CD14-positive monocyte (primary cell): ENCODE data around the gene SAP30L. TPM values are rescaled to one million over a fixed set of nuclear protein-coding genes. Genes with fewer than 3 reads are reported as not detected.

ENCODE experiments used
- DNase-seq, 3 donors: peaks; one replicate each; pipeline ENCODE4 v3.0.0-alpha.2; 2011 to 2022
- H2AFZ ChIP-seq: 2 replicates; pipeline ENCODE4 v1.6.0; 2012; ENCODE audit warnings: mild to moderate bottlenecking, low read depth, low read length, inconsistent platforms; ENCODE audit not compliant: insufficient read depth, poor library complexity, severe bottlenecking
- H3K27ac ChIP-seq, 2 donors: 1 replicate in 1 of 2; 2 replicates in 1 of 2; pipeline ENCODE4 v1.5.1; 2012 to 2013; ENCODE audit warnings: low read length in 2 of 2, control low read depth in 1 of 2, inconsistent platforms in 1 of 2, low read depth in 1 of 2, mild to moderate bottlenecking in 1 of 2
- H3K27me3 ChIP-seq, 2 donors: one replicate each; pipeline versions ENCODE4 v1.6.0 to v1.6.1; 2011 to 2013; ENCODE audit warnings: low read length in 2 of 2; ENCODE audit not compliant: control insufficient read depth in 2 of 2, insufficient read depth in 2 of 2
- H3K36me3 ChIP-seq, 2 donors: replicated peaks in 1 of 2; 1 replicate in 1 of 2; 2 replicates in 1 of 2; pipeline versions ENCODE4 v1.5.1 to v1.6.1; 2012 to 2013; ENCODE audit warnings: low read length in 2 of 2, control low read depth in 1 of 2, inconsistent platforms in 1 of 2, mild to moderate bottlenecking in 1 of 2; ENCODE audit not compliant: insufficient read depth in 2 of 2, control insufficient read depth in 1 of 2
- H3K4me1 ChIP-seq, 2 donors: 1 replicate in 1 of 2; 2 replicates in 1 of 2; pipeline versions ENCODE4 v1.5.1 to v1.6.1; 2012 to 2013; ENCODE audit warnings: low read length in 2 of 2, control low read depth in 1 of 2, inconsistent platforms in 1 of 2, mild to moderate bottlenecking in 1 of 2, moderate library complexity in 1 of 2; ENCODE audit not compliant: insufficient read depth in 2 of 2, control insufficient read depth in 1 of 2
- H3K4me2 ChIP-seq: replicated peaks from 2 replicates; pipeline ENCODE3; 2012; ENCODE audit warnings: low read length, moderate library complexity, mild to moderate bottlenecking; ENCODE audit not compliant: poor library complexity, severe bottlenecking; ENCODE audit errors: extremely low read depth
- H3K4me3 ChIP-seq, 3 experiments: fragments of 200-600 bp in 1 of 3; sonication (generic) in 1 of 3; replicated peaks in 1 of 3; 1 replicate in 2 of 3; 2 replicates in 1 of 3; pipeline ENCODE4 v1.5.1; 2011 to 2013; ENCODE audit warnings: low read length in 3 of 3, mild to moderate bottlenecking in 3 of 3, control low read depth in 2 of 3, low read depth in 2 of 3, inconsistent platforms in 1 of 3, moderate library complexity in 1 of 3
- H3K79me2 ChIP-seq: 2 replicates; pipeline ENCODE4 v1.6.0; 2012; ENCODE audit warnings: mild to moderate bottlenecking, control low read depth, inconsistent platforms, low read length, moderate library complexity; ENCODE audit not compliant: insufficient read depth
- H3K9ac ChIP-seq: 2 replicates; pipeline ENCODE4 v1.6.0; 2017; ENCODE audit warnings: low read length, mild to moderate bottlenecking; ENCODE audit not compliant: insufficient read depth, poor library complexity, severe bottlenecking
- H3K9me3 ChIP-seq, 2 donors: replicated peaks in 1 of 2; 1 replicate in 1 of 2; 2 replicates in 1 of 2; pipeline versions ENCODE4 v1.5.1 to v1.6.1; 2012 to 2013; ENCODE audit warnings: low read length in 2 of 2, control low read depth in 1 of 2; ENCODE audit not compliant: control insufficient read depth in 1 of 2, insufficient read depth in 1 of 2
- H4K20me1 ChIP-seq: 2 replicates; pipeline ENCODE4 v1.6.0; 2012; ENCODE audit warnings: mild to moderate bottlenecking, low read length, control low read depth, moderate library complexity; ENCODE audit not compliant: insufficient read depth
- H3K27ac Mint-ChIP-seq, 7 donors: one replicate each; pipeline ENCODE4 v1.8.0; 2020; ENCODE audit warnings: mild to moderate bottlenecking in 7 of 7, mixed read lengths in 7 of 7, moderate library complexity in 6 of 7, inconsistent platforms in 2 of 7
- H3K27me3 Mint-ChIP-seq, 3 donors: one replicate each; pipeline ENCODE4 v1.8.0; 2021 to 2022; ENCODE audit warnings: low read depth in 3 of 3, mild to moderate bottlenecking in 3 of 3, mixed read lengths in 3 of 3, moderate library complexity in 3 of 3, inconsistent platforms in 1 of 3
- H3K36me3 Mint-ChIP-seq, 2 donors: one replicate each; pipeline ENCODE4 v1.8.0; 2020; ENCODE audit warnings: mixed read lengths in 2 of 2, inconsistent platforms in 1 of 2, mild to moderate bottlenecking in 1 of 2
- H3K4me1 Mint-ChIP-seq: one replicate; pipeline ENCODE4 v1.8.0; 2020; ENCODE audit warnings: mild to moderate bottlenecking, mixed read lengths
- H3K4me3 Mint-ChIP-seq, 2 donors: one replicate each; pipeline ENCODE4 v1.8.0; 2020; ENCODE audit warnings: mild to moderate bottlenecking in 2 of 2, mixed read lengths in 2 of 2, moderate library complexity in 1 of 2
- H3K9me3 Mint-ChIP-seq, 7 donors: one replicate each; pipeline ENCODE4 v1.8.0; 2020 to 2022; ENCODE audit warnings: mixed read lengths in 7 of 7, mild to moderate bottlenecking in 6 of 7, moderate library complexity in 6 of 7, inconsistent platforms in 2 of 7
- CTCF ChIP-seq: fragments of 200-600 bp; IDR thresholded peaks from one replicate; pipeline ENCODE4 v1.8.0; 2022; ENCODE audit warnings: antibody characterized with exemption, mild to moderate bottlenecking
- WGBS: methylation state at CpG from one replicate; pipeline ENCODE4 v1.1.5; 2013; ENCODE audit warnings: missing lambda C conversion rate; ENCODE audit not compliant: insufficient coverage; 5-methylcytosine and 5-hydroxymethylcytosine counted together
- intact Hi-C, 2 donors: fragments of 100-400 bp; cut with micrococcal nuclease; formaldehyde crosslinking; loops; one replicate each; pipeline versions ENCODE4 v1.15.0 to v1.15.1; 2023
- polyA plus RNA-seq, 3 donors: library from polyadenylated mRNA; depleted of rRNA in 1 of 3; unstranded in 2 of 3; stranded (reverse) in 1 of 3; fragments of 300-500 nt in 2 of 3; fragments of >200 nt in 1 of 3; fragmentation: Illumina TruSeq in 2 of 3; gene quantifications; 1 replicate in 2 of 3; 2 replicates in 1 of 3; pipeline ENCODE4 v1.2.3, GENCODE V29; 2012 to 2021

Gene SAP30L
- polyA plus RNA-seq, 3 donors = 21.1 to 36.1 (median 29.4) TPM

- Histone ChIP-seq H3K4me2 (no peak overlapping the region), H3K27ac (no peak overlapping the region), H3K4me3 (no peak overlapping the region), H4K20me1 (no peaks in the 10 kb centered on the region), H3K36me3 (peaks cover 28 to 55% of the 10 kb centered on the region in 2 donors), H3K9me3 (no peaks in the 10 kb centered on the region), H2AFZ (no peak overlapping the region), H3K4me1 (no peaks in the 10 kb centered on the region), H3K27me3 (no peaks in the 10 kb centered on the region), H3K9ac (no peak overlapping the region), H3K79me2 (no peaks in the 10 kb centered on the region)
- WGBS = 100% methylated on average over 1 of the region's 3 CpGs
- Mint-ChIP-seq H3K27ac (no peak overlapping the region), H3K9me3 (peaks cover 0 to 3% (median 0%) of the 10 kb centered on the region in 7 donors), H3K36me3 (peaks cover 45 to 63% of the 10 kb centered on the region in 2 donors), H3K4me1 (no peaks in the 10 kb centered on the region), H3K27me3 (peaks cover 0 to 3% (median 0%) of the 10 kb centered on the region in 3 donors), H3K4me3 (no peak overlapping the region)
- intact Hi-C loops = no loop called here
- no peak for DNase-seq
- TF ChIP-seq CTCF = no peak
Measured at GRCh38 chr5:154435226-154435625, 10.6 kb upstream of the SAP30L start.

- peaks cover 43 to 77% of the 10 kb centered on the region in 2 donors for H3K36me3 ChIP-seq
Measured at GRCh38 chr5:154437281-154437965, 8.4 kb upstream of the SAP30L start.

More at GRCh38 chr5:154437281-154437965, 8.4 kb upstream of the SAP30L start:
- Histone ChIP-seq H3K9ac (no peak overlapping the region), H3K4me3 (no peak overlapping the region), H2AFZ (no peak overlapping the region), H3K27ac (no peak overlapping the region), H3K4me1 (no peaks in the 10 kb centered on the region), H4K20me1 (no peaks in the 10 kb centered on the region), H3K4me2 (no peak overlapping the region), H3K9me3 (no peaks in the 10 kb centered on the region), H3K27me3 (no peaks in the 10 kb centered on the region), H3K79me2 (no peaks in the 10 kb centered on the region)
- no peak for TF ChIP-seq CTCF
- H3K27ac Mint-ChIP-seq = peak overlapping the region in 1 of 7 donors; percentile 19
- intact Hi-C loops = no loop called here
- WGBS = 100% methylated on average over 3 of the region's 5 CpGs
- no peaks in the 10 kb centered on the region for H3K4me1 Mint-ChIP-seq
- no peaks in the 10 kb centered on the region for H3K27me3 Mint-ChIP-seq
- no peak overlapping the region for H3K4me3 Mint-ChIP-seq
- no peak for DNase-seq
- peaks cover 66 to 84% of the 10 kb centered on the region in 2 donors for H3K36me3 Mint-ChIP-seq
- peaks cover 0 to 3% (median 0%) of the 10 kb centered on the region in 7 donors for H3K9me3 Mint-ChIP-seq
